Ramos (cell line): ENCODE data around the gene RALGPS2.
"Not testable (repeated sequence)": the region's sequence is repeated elsewhere in the genome, so short reads cannot be mapped to it uniquely, and the experiment has no call there.

Experiments
- in situ Hi-C: fragments of 300-500 bp; cut with MboI; formaldehyde crosslinking; loops from one replicate; pipeline ENCODE4 v1.14.3; 2022; ENCODE audit warnings: low sequenced_read_pairs; ENCODE audit not compliant: unreplicated experiment

The RALGPS2 gene

GRCh38 chr1:178937695-178938094 lies 212.7 kb downstream of the RALGPS2 start:
- in situ Hi-C loops = no loop called here

- in situ Hi-C loops = no loop called here
These were observed 213.3 kb downstream of the RALGPS2 start for GRCh38 chr1:178938101-178938958.

GRCh38 chr1:178938959-178939317 lies 213.9 kb downstream of the RALGPS2 start:
- in situ Hi-C loops = no loop called here

GRCh38 chr1:178939338-178940067 lies 214.5 kb downstream of the RALGPS2 start:
- in situ Hi-C loops = no loop called here

DNA sequence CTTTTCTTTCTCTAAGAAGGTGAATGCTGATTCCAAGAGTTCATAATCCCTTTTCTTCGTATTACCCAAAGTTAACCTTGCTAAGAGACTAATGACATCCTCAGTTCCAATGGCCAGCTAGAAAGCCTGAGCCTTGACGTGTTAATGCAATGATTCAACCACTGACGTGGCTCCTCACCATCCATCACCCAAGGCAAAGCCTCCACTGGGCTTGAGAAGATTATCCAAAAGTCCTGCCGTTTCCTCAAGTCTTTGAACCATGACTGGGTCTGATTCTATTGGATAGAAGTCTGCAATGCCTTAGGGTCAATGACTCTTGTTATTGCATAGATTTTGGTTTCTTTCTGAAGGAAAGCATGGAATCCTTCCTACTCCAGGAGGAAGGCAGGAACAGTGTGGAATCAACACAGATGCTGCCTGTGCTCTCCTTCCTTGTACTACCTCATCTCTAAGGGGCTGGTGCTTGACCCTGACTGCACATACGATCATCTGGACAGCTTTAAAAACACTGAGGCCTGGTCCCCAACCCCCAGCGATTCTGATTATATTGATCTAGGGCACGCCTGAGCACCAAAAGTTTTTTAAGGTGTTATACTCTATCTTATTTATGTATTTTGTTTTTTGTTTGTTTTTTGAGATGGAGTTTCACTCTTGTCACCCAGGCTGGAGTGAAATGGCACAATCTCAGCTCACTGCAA lies 215.2 kb downstream of the RALGPS2 start:
- in situ Hi-C loops = no loop called here

DNA sequence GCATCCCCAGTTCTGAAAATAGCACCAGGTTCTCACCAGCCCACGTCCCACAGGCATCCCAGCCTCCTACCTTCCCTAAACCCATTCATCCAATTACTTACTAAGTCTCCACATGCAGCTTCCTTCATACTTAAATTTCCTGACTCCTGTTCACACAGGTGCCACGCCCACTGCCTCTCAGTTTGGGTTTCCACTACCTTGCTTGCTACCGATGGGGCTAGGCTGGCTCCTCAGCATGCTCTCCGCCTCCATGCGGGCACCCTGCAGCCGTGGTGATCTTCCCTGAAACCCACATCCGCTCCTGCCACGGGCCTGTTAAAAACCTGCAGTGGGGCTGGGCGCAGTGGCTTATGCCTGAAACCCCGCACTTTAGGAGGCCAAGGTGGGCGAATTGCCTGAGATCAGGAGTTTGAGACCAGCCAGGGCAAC lies 216.2 kb downstream of the RALGPS2 start:
- in situ Hi-C loops = no loop called here

DNA sequence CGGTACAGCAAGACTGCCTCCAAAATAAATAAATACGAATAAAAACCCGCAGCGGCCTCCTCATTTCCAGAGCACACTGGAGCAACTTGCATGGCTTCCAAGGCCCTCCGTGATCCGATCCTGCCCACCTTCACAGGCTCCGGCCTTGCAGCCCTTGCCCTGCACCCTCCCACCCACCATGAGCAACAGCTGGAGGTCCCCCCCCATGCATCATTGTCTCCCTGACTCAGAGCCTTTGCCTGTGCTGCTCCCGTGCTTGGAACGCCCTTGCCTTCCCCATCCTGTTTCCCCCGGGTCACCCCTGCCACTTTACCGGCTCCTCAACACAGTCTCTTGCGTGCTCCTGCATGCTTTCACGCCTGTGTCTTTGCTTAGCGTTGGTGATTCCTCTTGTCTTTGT lies 216.8 kb downstream of the RALGPS2 start:
- in situ Hi-C loops = no loop called here

GRCh38 chr1:178942285-178943198 lies 217.5 kb downstream of the RALGPS2 start:
- in situ Hi-C loops = no loop called here

GRCh38 chr1:178944729-178945128 lies 219.7 kb downstream of the RALGPS2 start:
- in situ Hi-C loops = no loop called here

DNA sequence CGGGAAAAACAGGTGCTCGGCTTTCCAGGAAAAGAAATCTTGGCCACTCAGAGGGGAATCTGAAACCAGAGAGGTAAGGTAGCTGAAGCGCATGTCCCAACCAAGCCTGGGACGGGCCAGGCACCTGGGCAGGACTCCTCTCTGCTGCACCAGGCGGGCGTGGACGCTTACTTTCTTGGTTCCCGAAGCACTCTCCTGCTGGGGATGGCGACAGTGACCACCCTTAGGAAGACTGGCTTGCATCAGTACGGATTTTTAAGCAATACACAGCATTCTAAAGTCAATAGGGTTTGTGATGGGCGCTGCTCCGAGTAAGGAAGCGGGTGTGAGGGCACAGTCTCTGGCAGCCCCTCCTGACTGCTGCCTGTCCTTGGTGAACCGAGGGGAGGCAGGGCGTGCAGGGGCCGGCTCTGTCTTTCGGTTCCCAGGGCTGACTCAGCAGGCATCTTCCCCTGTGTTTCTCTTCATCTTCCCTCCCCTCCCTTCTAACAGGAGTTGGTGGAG lies 220.8 kb downstream of the RALGPS2 start:
- in situ Hi-C loops = no loop called here

- in situ Hi-C loops = no loop called here
These were observed 221.4 kb downstream of the RALGPS2 start for GRCh38 chr1:178946416-178946815.

DNA sequence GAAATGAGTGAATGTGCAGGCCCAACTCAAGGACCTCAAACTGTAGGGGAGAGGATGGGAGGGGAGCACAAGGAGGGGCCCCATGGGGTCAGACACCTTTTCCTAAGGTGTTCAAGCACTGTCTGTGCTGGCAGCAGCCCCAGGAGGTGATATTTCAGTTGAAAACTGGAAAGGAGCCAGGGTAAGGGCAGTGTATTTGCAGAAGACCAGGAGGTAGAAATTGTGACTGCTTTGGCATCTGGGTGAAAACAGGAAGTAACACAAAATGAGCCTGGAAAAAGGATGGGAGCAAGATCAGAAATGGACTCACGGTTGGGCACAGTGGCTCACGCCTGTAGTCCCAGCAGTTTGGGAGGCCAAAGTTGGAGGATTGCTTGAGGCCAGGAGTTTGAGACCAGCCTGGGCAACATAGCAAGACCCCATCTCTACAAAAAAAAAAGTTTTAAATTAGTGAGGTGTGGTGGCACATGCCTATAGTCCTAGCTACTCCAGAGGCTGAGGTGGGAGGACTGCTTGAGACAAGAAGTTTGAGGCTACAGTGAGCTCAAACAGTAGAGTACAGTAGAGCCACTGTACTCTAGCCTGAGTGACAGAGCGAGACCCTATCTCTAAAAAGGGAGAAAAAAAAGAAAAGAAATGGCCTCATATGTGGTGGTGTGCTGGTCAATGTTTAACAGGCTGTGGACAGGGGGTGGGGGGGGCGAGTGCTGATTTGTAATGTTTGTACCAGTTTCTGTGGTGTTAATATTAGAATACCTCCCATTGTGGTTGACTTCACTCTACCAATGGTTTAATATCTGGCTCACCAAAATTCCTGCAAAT lies 222.0 kb downstream of the RALGPS2 start:
- in situ Hi-C loops = no loop called here

GRCh38 chr1:178947677-178947981 lies 222.6 kb downstream of the RALGPS2 start:
- in situ Hi-C loops = no loop called here

- in situ Hi-C loops = no loop called here
These were observed 223.6 kb downstream of the RALGPS2 start for GRCh38 chr1:178948676-178949075.

- in situ Hi-C loops = not testable (repeated sequence)
These were observed 224.8 kb downstream of the RALGPS2 start for GRCh38 chr1:178949866-178950265.

- in situ Hi-C loops = no loop called here
These were observed 226.6 kb downstream of the RALGPS2 start for GRCh38 chr1:178951600-178951999.

DNA sequence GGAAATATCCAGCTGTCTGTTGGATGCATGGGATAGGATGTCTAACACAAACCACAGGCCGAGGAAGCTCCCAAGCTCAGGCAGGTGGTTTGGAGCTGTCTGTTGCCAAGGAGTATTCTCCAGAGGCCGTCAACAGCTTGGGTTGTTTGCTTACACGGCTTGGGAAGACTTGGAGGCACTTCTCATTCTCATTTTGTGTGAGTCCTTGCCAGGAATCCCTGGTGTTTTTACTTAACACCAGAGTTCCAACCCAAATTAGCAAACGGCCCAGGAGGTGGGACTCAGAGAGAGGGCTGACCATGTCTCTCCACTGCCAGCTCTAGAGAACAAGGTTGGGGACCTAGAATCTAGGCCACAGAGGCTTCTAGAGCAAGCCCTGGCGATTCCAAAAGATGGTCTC lies 228.0 kb downstream of the RALGPS2 start:
- in situ Hi-C loops = no loop called here

GRCh38 chr1:178953538-178954324 lies 228.7 kb downstream of the RALGPS2 start:
- in situ Hi-C loops = no loop called here
